SK-N-SH (cell line): Measurements from ENCODE around the gene NSF. TPM values are rescaled to one million over a fixed set of nuclear protein-coding genes. Genes with fewer than 3 reads are reported as not detected.

Experiments
- CTCF ChIA-PET: fragments of 300-600, 350-600 bp; formaldehyde crosslinking; extraction: SDS; loops from one replicate; lab custom pipeline; 2021; lab: Yijun Ruan, JAX
- POLR2A ChIA-PET: fragments of 350-600 bp; sonication (Branson Sonifier 250); formaldehyde crosslinking; extraction: SDS; loops from one replicate; lab custom pipeline; 2020; ENCODE audit warnings: antibody characterized with exemption, inconsistent platforms; lab: Yijun Ruan, JAX
- DNase-seq: peaks from one replicate; pipeline ENCODE4 v3.0.0; 2012
- H2AFZ ChIP-seq: fragments of 200-600 bp; sonication (generic); 2 replicates; pipeline ENCODE4 v1.8.1; 2016; ENCODE audit warnings: antibody characterized with exemption, mild to moderate bottlenecking, low read depth
- H3F3A ChIP-seq: fragments of 200-600 bp; sonication (generic); replicated peaks from 2 replicates; pipeline ENCODE3; 2016; ENCODE audit warnings: antibody characterized with exemption, mild to moderate bottlenecking; ENCODE audit not compliant: insufficient read depth
- H3K27ac ChIP-seq, 2 experiments: fragments of 200-500 bp in 1 of 2; fragments of 200-600 bp in 1 of 2; sonication (Bioruptor generic) in 1 of 2; sonication (generic), shearing (Covaris generic) in 1 of 2; 2 replicates each; pipeline versions ENCODE4 v1.5.1 to v1.6.1; 2014 to 2016; ENCODE audit warnings: low read depth in 2 of 2, inconsistent platforms in 1 of 2, low read length in 1 of 2, mild to moderate bottlenecking in 1 of 2, mixed read lengths in 1 of 2
- H3K27me3 ChIP-seq: fragments of 200-600 bp; sonication (generic), shearing (Covaris generic); 2 replicates; pipeline ENCODE4 v1.6.1; 2016; ENCODE audit warnings: mixed run types; ENCODE audit not compliant: insufficient read depth
- H3K36me3 ChIP-seq, 2 experiments: fragments of 200-500 bp in 1 of 2; fragments of 200-600 bp in 1 of 2; sonication (Bioruptor generic) in 1 of 2; sonication (generic) in 1 of 2; replicated peaks in 1 of 2; 2 replicates each; pipeline versions ENCODE3 to v1.5.1; 2014 to 2016; ENCODE audit warnings: low read length in 1 of 2, mild to moderate bottlenecking in 1 of 2; ENCODE audit not compliant: insufficient read depth in 2 of 2, control insufficient read depth in 1 of 2
- H3K4me1 ChIP-seq, 2 experiments: fragments of 200-500 bp in 1 of 2; fragments of 200-600 bp in 1 of 2; sonication (Bioruptor generic) in 1 of 2; sonication (generic), shearing (Covaris generic) in 1 of 2; 2 replicates each; pipeline versions ENCODE4 v1.5.1 to v1.6.1; 2014 to 2016; ENCODE audit warnings: low read depth in 1 of 2, low read length in 1 of 2, mixed run types in 1 of 2; ENCODE audit not compliant: insufficient read depth in 2 of 2, control insufficient read depth in 1 of 2
- H3K4me2 ChIP-seq: fragments of 200-600 bp; sonication (generic), shearing (Covaris generic); 2 replicates; pipeline ENCODE4 v1.6.1; 2017; ENCODE audit warnings: mixed run types
- H3K4me3 ChIP-seq, 2 experiments: fragments of 200-500 bp in 1 of 2; fragments of 200-600 bp in 1 of 2; sonication (Bioruptor generic) in 1 of 2; sonication (generic), shearing (Covaris generic) in 1 of 2; 2 replicates each; pipeline versions ENCODE4 v1.5.1 to v1.8.1; 2014 to 2016; ENCODE audit warnings: low read depth in 2 of 2, inconsistent platforms in 1 of 2, low read length in 1 of 2, mild to moderate bottlenecking in 1 of 2, mixed read lengths in 1 of 2, moderate library complexity in 1 of 2
- H3K79me2 ChIP-seq: fragments of 200-600 bp; sonication (generic); 2 replicates; pipeline ENCODE4 v1.8.1; 2017; ENCODE audit warnings: mild to moderate bottlenecking; ENCODE audit not compliant: insufficient read depth
- H3K9ac ChIP-seq: fragments of 200-600 bp; sonication (generic); 2 replicates; pipeline ENCODE4 v1.6.1; 2017; ENCODE audit warnings: mixed run types
- H3K9me2 ChIP-seq: fragments of 200-600 bp; sonication (generic); 2 replicates; pipeline ENCODE4 v1.6.1; 2017; ENCODE audit warnings: mixed run types
- H3K9me3 ChIP-seq: fragments of 200-600 bp; sonication (generic); 2 replicates; pipeline ENCODE4 v1.6.1; 2017; ENCODE audit warnings: mixed run types, mild to moderate bottlenecking, moderate library complexity
- H4K20me1 ChIP-seq: fragments of 200-600 bp; sonication (generic); 2 replicates; pipeline ENCODE4 v1.6.1; 2017; ENCODE audit warnings: mild to moderate bottlenecking, mixed run types; ENCODE audit not compliant: insufficient read depth
- CHD2 ChIP-seq: fragments of 150-350 bp; IDR thresholded peaks from 2 replicates; pipeline ENCODE4 v1.6.1; 2018; ENCODE audit warnings: low read length; ENCODE audit not compliant: partially characterized antibody
- ELF1 ChIP-seq: IDR thresholded peaks from 2 replicates; pipeline ENCODE4 v1.4.0; 2012
- EZH2phosphoT487 ChIP-seq: fragments of 200-600 bp; sonication (generic); IDR thresholded peaks from 2 replicates; pipeline ENCODE4 v1.6.1; 2017; ENCODE audit warnings: low read depth, mixed run types, mild to moderate bottlenecking, antibody characterized with exemption, moderate library complexity, borderline replicate concordance
- FOSL2 ChIP-seq: IDR thresholded peaks from 2 replicates; pipeline ENCODE4 v1.4.0; 2012; ENCODE audit warnings: low read depth, mild to moderate bottlenecking, moderate library complexity, borderline replicate concordance
- FOXJ3 ChIP-seq: sonication (generic); formaldehyde crosslinking; IDR thresholded peaks from 2 replicates; pipeline ENCODE4 v1.5.1; 2020; ENCODE audit warnings: mild to moderate bottlenecking, missing genetic modification reagents
- FOXM1 ChIP-seq: IDR thresholded peaks from 2 replicates; pipeline ENCODE4 v1.4.0; 2012; ENCODE audit warnings: low read depth, mild to moderate bottlenecking
- IRF3 ChIP-seq: fragments of 150-350 bp; IDR thresholded peaks from 2 replicates; pipeline ENCODE4 v1.6.1; 2016; ENCODE audit warnings: mild to moderate bottlenecking, low read depth, low read length
- JUND ChIP-seq: IDR thresholded peaks from 2 replicates; pipeline ENCODE4 v1.4.0; 2012
- MXI1 ChIP-seq: IDR thresholded peaks from 2 replicates; pipeline ENCODE4 v1.6.1; 2012; ENCODE audit warnings: mild to moderate bottlenecking, low read depth, low read length, improper control_type of control experiment
- NFIC ChIP-seq: IDR thresholded peaks from 2 replicates; pipeline ENCODE4 v1.4.0; 2012; ENCODE audit warnings: borderline replicate concordance
- NRF1 ChIP-seq: IDR thresholded peaks from 2 replicates; pipeline ENCODE4 v1.6.1; 2012; ENCODE audit warnings: low read depth, mild to moderate bottlenecking, low read length
- PBX3 ChIP-seq: IDR thresholded peaks from 2 replicates; pipeline ENCODE4; 2012
- POLR2AphosphoS5 ChIP-seq: IDR thresholded peaks from 2 replicates; pipeline ENCODE4 v1.6.1; 2012; ENCODE audit warnings: low read depth, low read length
- RAD21 ChIP-seq: IDR thresholded peaks from 2 replicates; pipeline ENCODE4 v1.6.1; 2012; ENCODE audit warnings: mild to moderate bottlenecking, low read length
- RCOR1 ChIP-seq: fragments of 150-350 bp; IDR thresholded peaks from 2 replicates; pipeline ENCODE4 v1.6.1; 2017; ENCODE audit warnings: antibody characterized with exemption, low read length
- RXRA ChIP-seq: IDR thresholded peaks from 2 replicates; pipeline ENCODE4 v1.4.0; 2012; ENCODE audit warnings: low read depth, mild to moderate bottlenecking, borderline replicate concordance
- SIN3A ChIP-seq: IDR thresholded peaks from 2 replicates; pipeline ENCODE4 v1.6.1; 2012; ENCODE audit warnings: low read depth, mild to moderate bottlenecking, low read length, moderate library complexity, borderline replicate concordance
- SMC3 ChIP-seq: IDR thresholded peaks from 2 replicates; pipeline ENCODE4 v1.6.1; 2012; ENCODE audit warnings: low read depth, low read length, improper control_type of control experiment
- TAF1 ChIP-seq: IDR thresholded peaks from 2 replicates; pipeline ENCODE4 v1.6.1; 2012; ENCODE audit warnings: low read depth, mild to moderate bottlenecking, low read length, moderate library complexity, borderline replicate concordance
- WGBS: methylation state at CpG from one replicate; pipeline ENCODE4 v1.1.6; 2017; ENCODE audit warnings: low lambda C conversion rate; 5-methylcytosine and 5-hydroxymethylcytosine counted together
- polyA plus RNA-seq, 3 experiments: library from polyadenylated mRNA; depleted of rRNA; stranded (reverse); fragments of >200 nt; gene quantifications; 2 replicates each; pipeline ENCODE4 v1.2.3, GENCODE V29; 2012
- TF ChIP-seq, protein P1 (sequence below): IDR thresholded peaks from 2 replicates; pipeline ENCODE4 v1.4.0; 2012; ENCODE audit warnings: low read depth

NSF gene
- polyA plus RNA-seq, 1 of the 3 experiments (the other 2 are of a cell fraction): 31.4 TPM

GRCh38 chr17:46783031-46783593 lies 192.6 kb downstream of the NSF start:
- DNase-seq: no peak
- Histone ChIP-seq H3K4me2 (no peak overlapping the region), H3K79me2 (no peaks in the 10 kb centered on the region), H3K4me1 (peaks cover 0 to 5% of the 10 kb centered on the region in 2 experiments; a peak in 1 of 4 replicates), H2AFZ (no peak overlapping the region), H3K9me3 (no peaks in the 10 kb centered on the region), H4K20me1 (no peaks in the 10 kb centered on the region), H3F3A (no peaks in the 10 kb centered on the region), H3K27ac (no peak overlapping the region), H3K9me2 (no peaks in the 10 kb centered on the region), H3K36me3 (no peaks in the 10 kb centered on the region), H3K9ac (no peak overlapping the region), H3K4me3 (no peak overlapping the region), H3K27me3 (no peaks in the 10 kb centered on the region)
- 53% methylated on average over 7 of the region's 7 CpGs for WGBS
- POLR2A ChIA-PET: no interaction called here
- TF ChIP-seq TAF1 (no peak), SIN3A (no peak), JUND (no peak), EZH2phosphoT487 (no peak), FOXJ3 (CRISPR knock-in tag) (no peak), IRF3 (no peak), RCOR1 (no peak)
- CTCF ChIA-PET: interaction anchor here (0.6 to 11.4 kb wide), 14 partner anchors 8 to 201 kb away, joined by 3 to 76 read pairs (median 4); no protein-coding TSS in a partner anchor

DNA sequence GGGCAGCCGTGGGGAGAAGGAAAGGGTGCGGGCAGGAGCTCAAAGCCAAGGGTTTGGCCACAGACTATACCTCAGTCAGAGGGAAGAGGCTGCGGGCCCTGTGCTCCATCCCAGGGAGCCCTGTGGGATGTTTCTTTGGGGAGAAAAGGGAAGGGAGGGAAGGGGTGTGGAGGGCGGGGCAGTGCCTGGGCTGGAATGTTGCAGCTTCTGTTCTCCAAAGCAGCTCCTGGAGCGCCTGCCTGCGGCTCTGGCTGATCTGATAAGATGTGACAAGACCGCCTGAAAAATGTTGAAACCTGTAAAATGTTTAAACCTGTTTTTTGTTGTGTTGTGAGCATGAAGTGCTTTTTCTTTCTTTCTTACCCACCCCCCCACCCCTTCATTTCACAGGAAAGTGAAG lies 195.2 kb downstream of the NSF start:
- Histone ChIP-seq H3K79me2 (no peaks in the 10 kb centered on the region), H3K9ac (no peak overlapping the region), H2AFZ (no peak overlapping the region), H3K27ac (no peak overlapping the region), H3K27me3 (no peaks in the 10 kb centered on the region; the same call in 1 of the 2 replicates), H3K9me2 (no peaks in the 10 kb centered on the region), H3K4me1 (peaks cover 0 to 5% of the 10 kb centered on the region in 2 experiments; a peak in 1 of 4 replicates), H4K20me1 (no peaks in the 10 kb centered on the region), H3K4me2 (no peak overlapping the region), H3K36me3 (no peaks in the 10 kb centered on the region), H3K4me3 (no peak overlapping the region), H3F3A (no peaks in the 10 kb centered on the region), H3K9me3 (no peaks in the 10 kb centered on the region)
- WGBS: 77% methylated on average over 7 of the region's 7 CpGs
- POLR2A ChIA-PET: no interaction called here
- TF ChIP-seq ELF1: no peak
- no peak for TF ChIP-seq TAF1
- no peak for TF ChIP-seq NRF1
- TF ChIP-seq RXRA: no peak
- TF ChIP-seq SMC3: no peak
- DNase-seq: no peak
- CTCF ChIA-PET: interaction anchor here (0.6 to 11.4 kb wide), 4 partner anchors 9 to 56 kb away, joined by 3 to 76 read pairs (median 8); no protein-coding TSS in a partner anchor

GRCh38 chr17:46787478-46787877 lies 197.0 kb downstream of the NSF start:
- Histone ChIP-seq H3K4me1 (peaks cover 0 to 5% of the 10 kb centered on the region in 2 experiments; a peak in 1 of 4 replicates), H3K9me2 (no peaks in the 10 kb centered on the region), H3F3A (no peaks in the 10 kb centered on the region), H3K27ac (no peak overlapping the region), H3K27me3 (no peaks in the 10 kb centered on the region; the same call in 1 of the 2 replicates), H3K4me3 (no peak overlapping the region), H3K79me2 (no peaks in the 10 kb centered on the region), H3K9ac (no peak overlapping the region), H4K20me1 (no peaks in the 10 kb centered on the region), H3K9me3 (no peaks in the 10 kb centered on the region), H3K4me2 (no peak overlapping the region), H2AFZ (no peak overlapping the region), H3K36me3 (no peaks in the 10 kb centered on the region)
- WGBS: 88% methylated on average over 13 of the region's 13 CpGs
- ChIA-PET CTCF (interaction anchor here (1.0 to 11.4 kb wide), 5 partner anchors 9 to 155 kb away, joined by 3 to 76 read pairs (median 4); no protein-coding TSS in a partner anchor), POLR2A (no interaction called here)
- no peak for DNase-seq
- no peak for TF ChIP-seq CHD2
- TF ChIP-seq FOSL2: no peak
- TF ChIP-seq POLR2AphosphoS5: no peak
- TF ChIP-seq NFIC: no peak
- no peak for TF ChIP-seq MXI1
- TF ChIP-seq FOXM1: no peak
- no peak for TF ChIP-seq PBX3
- TF ChIP-seq RAD21: no peak
- TF ChIP-seq, protein P1, sequence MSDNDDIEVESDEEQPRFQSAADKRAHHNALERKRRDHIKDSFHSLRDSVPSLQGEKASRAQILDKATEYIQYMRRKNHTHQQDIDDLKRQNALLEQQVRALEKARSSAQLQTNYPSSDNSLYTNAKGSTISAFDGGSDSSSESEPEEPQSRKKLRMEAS: no peak
